Non-pigmented ciliary epithelial cell (primary cell): ENCODE results near the gene EXOC4.

Experiments used
- DNase-seq: peaks from one replicate; pipeline ENCODE4 v3.0.0-alpha.2; 2010; ENCODE audit warnings: low read depth

The EXOC4 gene

DNA sequence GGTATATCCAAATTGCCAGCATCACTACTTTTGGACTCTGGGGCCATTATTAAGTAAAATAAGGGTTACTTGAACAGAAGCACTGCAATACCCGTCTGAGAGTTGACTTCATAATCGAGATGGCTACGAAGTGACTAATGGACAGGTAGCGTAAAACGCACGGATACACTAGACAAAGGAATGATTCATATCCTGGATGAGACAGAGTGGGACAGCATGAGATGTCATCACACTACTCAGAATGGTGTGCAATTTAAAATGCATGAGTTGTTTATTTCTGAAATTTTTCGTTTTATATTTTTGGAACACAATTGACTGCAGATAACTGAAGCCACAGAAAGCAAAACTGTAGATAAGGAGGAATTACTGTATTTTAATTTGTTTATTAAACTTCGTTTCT is 452.7 kb downstream of the EXOC4 start:
- peak; percentile 78 for DNase-seq

DNA sequence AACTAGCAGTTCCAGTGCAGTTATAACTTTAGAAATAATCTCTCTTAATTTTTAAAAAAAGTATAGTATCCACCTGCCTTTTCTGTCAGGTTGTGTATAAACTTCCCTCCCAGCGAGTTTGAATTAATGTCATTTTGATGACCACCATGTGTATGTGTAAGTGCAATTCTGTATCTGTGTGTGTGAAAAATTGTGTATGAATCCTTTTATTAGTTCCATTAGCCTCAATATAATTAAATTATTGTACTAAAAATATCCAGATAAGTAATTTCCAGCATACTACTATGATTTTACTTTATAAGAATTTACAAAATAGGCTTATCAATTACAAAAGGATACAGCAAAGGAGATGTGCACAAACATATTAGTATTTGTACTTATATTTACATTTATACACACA is 453.1 kb downstream of the EXOC4 start:
- DNase-seq: no peak

- no peak for DNase-seq
Observed at GRCh38 chr7:133709036-133709880, 456.4 kb downstream of the EXOC4 start.

DNA sequence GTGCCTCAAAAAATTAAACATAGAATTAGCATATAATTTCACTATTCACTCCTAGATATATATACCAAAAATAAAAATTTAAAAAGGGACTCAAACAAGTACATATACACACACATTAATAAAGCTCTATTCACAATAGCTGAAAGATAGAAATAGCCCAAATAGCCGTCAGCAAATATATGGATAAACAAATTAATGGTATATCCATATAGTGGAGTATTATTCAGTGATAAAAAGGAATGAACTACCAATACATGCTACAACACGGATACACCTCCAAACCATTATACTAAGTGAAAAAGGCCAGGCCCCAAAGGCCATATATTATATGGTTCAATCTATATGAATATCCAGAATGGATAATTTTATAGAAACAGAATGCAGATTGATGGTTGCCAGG is 459.7 kb downstream of the EXOC4 start:
- DNase-seq: no peak

DNA sequence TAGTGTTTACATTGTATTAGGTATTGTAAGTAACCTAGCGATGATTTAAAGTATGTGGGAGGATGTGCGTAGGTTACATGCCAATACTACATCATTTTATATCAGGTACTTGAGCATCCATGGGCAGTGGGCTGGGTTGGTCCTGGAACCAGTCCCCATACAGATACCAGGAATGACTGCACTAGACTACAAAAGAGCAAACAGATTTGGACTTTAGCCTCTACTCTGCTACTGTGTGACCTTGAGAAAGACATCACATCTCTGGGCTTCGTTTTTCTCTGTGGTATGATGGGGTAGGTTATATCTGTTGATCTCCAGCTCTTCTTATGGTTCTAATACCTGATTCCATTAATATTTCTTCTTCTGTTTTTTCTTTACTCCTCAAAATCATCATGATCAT is 461.8 kb downstream of the EXOC4 start:
- DNase-seq: no peak

DNA sequence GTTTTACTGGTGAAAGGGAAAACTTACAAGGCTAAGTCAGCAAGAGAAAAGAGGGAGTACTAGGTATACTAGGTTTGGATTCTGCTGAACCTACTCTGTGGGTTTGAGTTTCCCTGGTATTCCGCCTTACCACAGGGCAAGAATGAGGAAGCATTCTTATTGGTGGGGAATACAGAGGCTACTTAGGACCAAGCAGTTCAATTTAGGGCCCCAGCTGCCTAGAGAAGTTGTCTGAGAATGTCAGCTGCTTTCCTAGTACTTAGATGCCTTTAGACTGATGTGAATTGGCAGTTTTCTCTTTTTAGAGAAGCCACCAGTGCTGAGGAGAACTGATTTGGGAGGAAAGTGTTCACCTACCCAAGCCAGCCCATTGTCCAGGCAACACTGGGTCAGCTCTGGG is 465.3 kb downstream of the EXOC4 start:
- DNase-seq: no peak

DNA sequence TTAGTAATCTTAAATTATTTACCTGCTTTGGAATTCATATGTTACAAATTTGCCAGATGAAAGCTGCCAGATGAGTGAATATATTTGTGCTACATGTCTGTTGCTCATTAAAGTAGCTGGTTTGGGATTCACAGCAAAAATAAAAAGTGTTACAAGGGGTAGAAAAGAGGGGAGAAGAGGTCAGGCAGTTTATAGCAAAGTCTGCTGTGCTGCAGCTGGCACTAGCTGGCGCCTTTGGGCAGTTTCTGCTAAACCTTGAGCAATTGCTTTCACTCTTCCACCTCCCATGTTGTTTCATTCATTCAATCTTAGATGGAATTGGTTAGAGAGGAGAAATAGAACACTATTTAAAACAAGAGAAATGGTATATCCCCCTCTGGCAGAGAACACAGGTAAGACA is 470.2 kb downstream of the EXOC4 start:
- DNase-seq: no peak

GRCh38 chr7:133724148-133724547 is 471.3 kb downstream of the EXOC4 start:
- no peak for DNase-seq

DNA sequence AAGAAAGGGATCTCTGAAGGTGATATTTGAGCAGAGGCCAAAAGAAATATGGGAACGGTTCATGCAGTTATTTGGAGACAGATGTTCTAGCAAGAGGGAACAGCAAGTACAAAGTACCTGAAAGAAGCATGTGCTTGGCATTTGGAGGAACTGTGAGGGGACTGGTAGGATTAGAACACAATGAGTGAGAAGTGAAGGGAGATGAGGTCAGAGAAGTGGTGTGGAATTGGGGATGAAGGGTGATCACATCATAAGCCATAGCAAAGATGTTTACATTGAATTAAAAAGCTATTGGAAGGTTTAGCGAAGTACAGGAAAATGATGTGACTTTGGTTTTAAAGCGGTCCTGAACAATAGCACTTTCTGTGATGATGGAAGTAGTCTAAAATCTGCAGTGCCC is 471.8 kb downstream of the EXOC4 start:
- DNase-seq: no peak

GRCh38 chr7:133727476-133728214 is 474.8 kb downstream of the EXOC4 start:
- DNase-seq: no peak

- no peak for DNase-seq
Observed at GRCh38 chr7:133730360-133730759, 477.5 kb downstream of the EXOC4 start.

- no peak for DNase-seq
Observed at GRCh38 chr7:133733401-133733800, 480.5 kb downstream of the EXOC4 start.

GRCh38 chr7:133735222-133735621 is 482.3 kb downstream of the EXOC4 start:
- peak; percentile 9 for DNase-seq

DNA sequence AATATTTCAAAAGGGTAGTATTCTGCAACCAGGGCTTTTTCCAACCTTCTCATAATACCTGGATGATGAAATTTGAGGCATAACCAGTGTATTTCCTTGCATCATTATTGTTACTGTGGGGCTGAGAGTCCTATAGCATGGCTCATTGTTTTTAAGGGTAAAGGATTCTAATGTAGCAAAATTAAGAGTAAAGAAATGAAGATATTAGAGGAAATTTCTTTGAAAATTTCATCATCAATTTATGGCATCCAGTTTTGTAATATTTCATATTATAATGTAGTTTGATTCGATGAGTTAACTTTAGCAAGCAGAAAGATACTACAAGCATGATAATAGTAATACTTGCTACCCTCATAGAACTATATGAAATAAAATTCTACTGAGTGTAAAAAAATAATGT is 486.9 kb downstream of the EXOC4 start:
- DNase-seq: no peak

GRCh38 chr7:133741078-133741477 is 488.2 kb downstream of the EXOC4 start:
- no peak for DNase-seq

- DNase-seq: no peak
Observed at GRCh38 chr7:133741703-133742102, 488.8 kb downstream of the EXOC4 start.

GRCh38 chr7:133742709-133743538 is 490.0 kb downstream of the EXOC4 start:
- DNase-seq: peak; percentile 5

DNA sequence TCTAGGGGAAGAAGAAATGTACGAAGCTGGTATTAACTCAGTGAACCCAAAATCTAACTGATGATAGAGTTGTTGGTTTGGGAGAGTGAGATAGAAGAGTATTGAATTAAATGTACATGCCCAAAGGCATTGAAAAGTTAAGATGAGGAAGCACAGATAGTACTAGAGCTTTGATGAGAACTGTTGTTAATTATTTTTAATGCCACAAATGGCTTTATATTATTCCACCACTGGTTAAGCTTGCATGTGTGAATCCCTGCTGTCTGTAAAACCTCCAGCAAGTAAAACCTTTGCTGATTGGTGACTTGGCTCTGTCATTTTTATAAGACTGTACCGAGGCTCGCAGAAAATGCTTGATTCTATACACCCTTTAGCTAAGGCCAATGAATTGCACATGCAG is 491.6 kb downstream of the EXOC4 start:
- DNase-seq: no peak

GRCh38 chr7:133746305-133746704 is 493.4 kb downstream of the EXOC4 start:
- no peak for DNase-seq

DNA sequence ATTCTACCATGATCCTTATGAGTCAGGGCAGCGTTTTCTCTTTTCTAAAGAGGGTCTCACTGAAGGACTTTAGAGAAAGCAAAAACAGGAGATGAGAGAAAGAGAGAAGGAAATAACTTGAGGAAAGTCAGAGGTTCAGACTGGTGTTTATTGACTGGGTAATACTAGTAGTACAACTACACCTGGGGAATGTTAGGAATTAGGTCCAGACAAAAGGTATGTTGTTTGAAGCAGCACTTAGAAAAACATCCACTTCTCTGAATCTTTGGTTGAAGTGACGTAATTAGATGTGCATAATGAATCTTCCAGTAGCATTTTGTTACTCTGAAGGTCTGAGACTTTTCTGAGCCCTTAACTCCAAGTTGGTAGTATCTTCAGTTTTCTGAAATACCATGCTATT is 494.0 kb downstream of the EXOC4 start:
- DNase-seq: no peak

GRCh38 chr7:133748443-133749407 is 495.8 kb downstream of the EXOC4 start:
- no peak for DNase-seq
